HG03060 (cell line): ENCODE data around the gene DUS1L.

Experiments used
- ATAC-seq: cut with Tn5 transposase; IDR thresholded peaks from one replicate; pipeline ENCODE4 v1.9.1; 2021; ENCODE audit warnings: low read depth, moderate number of reproducible peaks; ENCODE audit not compliant: unreplicated experiment

DUS1L gene

DNA sequence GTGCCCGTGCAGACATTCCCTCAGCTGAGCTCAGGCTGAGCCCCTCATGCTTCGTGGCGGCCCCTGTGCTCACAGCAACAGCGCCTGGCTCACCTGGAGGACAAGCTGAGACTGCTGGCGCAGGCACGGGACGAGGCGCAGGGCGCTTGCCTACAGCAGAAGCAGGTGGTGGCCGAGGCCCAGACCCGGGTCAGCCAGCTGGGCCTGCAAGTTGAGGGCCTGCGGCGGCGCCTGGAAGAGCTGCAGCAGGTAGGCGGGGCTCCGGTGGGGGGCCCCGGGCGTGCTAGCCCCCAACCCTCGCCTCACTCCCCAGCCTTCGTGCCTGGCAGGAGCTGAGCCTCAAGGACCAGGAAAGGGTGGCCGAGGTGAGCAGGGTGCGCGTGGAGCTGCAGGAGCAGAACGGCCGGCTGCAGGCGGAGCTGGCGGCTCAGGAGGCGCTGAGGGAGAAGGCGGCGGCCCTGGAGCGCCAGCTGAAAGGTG is 35.6 kb downstream of the DUS1L start:
- ATAC-seq: no peak

DNA sequence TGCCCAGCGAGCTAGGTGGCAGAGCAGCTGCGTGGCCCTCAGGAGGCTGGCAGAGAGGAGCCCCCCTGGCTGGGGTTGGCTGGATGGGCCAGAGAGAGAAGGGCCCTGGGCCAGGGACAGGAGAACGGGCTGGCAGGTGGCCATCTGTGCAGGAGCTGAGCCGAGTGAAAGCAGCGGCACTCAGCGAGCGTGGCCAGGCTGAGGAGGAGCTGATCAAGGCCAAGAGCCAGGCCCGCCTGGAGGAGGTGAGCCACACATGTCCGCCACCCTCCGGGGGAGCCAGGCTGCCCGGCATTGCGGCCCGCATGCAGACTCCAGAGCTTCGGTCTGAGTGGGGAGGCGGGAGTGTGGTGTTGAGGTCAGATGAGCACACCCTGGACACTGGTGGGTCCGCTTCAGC is 36.2 kb downstream of the DUS1L start:
- ATAC-seq: no peak

GRCh38 chr17:82028966-82029365 is 36.6 kb downstream of the DUS1L start:
- ATAC-seq: no peak

GRCh38 chr17:82028246-82028645 is 37.4 kb downstream of the DUS1L start:
- no peak for ATAC-seq

- ATAC-seq: no peak
Measured at GRCh38 chr17:82025401-82026107, 40.0 kb downstream of the DUS1L start.

DNA sequence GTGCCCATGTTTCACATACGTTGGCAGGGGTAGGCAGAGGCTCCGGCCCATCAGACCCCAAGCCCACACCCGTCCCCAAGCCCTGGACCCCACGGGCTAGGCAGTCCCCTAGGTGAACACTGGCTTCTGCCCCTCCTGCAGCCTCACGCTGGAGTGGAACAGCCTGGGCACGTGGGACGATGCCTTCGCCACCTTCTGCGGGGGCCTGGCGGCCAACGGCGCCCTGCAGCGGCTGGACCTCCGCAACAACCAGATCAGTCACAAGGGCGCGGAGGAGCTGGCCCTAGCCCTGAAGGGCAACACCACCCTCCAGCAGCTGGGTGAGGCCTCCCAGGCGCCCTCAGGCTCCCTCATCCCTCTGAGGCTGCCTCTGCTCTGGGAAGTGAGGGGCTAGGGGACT is 40.7 kb downstream of the DUS1L start:
- no peak for ATAC-seq

DNA sequence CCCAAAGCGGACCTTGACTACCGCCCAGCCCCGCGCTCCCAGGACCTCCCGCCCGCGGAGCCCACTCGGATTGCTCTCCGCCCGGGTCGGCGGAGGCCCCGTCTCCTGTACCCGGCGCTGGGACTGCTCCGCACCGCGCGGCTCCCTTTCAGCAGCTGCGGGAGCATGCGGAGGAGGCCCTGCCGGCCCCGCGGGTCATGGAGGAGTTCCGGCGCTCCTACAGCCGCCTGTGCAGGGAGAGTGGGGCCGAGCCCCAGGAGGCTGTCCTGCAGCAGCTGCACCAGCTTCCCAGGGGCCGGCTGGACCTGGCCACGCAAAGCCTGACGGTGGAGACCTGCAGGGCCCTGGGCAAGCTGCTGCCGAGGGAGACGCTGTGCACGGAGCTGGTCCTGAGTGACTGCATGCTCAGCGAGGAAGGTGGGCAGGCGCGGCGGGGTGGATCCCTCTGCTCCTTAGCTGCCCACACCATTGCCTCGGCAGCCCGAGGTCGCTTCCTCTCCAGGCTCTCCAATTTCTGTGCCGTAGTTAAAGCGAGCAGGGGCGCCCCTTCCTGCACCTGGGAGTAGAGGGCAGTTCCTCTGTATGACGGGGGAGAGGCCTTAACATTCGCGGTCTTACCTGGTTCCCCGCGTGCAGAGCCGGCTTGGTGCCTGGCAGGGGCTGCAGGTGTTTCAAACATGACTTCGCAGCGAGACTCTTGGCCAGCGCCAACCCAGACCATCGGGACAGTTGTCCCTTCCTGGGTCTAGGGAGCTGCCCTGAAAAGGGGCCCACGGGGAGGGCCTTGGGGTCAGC is 42.0 kb downstream of the DUS1L start:
- peak; percentile 7 for ATAC-seq

GRCh38 chr17:82022981-82023446 is 42.6 kb downstream of the DUS1L start, which contains the start of gene LRRC45:
Gene LRRC45 (plus strand): TSS chr17:82023305. CDS start chr17:82023644, 339 bp downstream.
- ATAC-seq: peak; percentile 64

GRCh38 chr17:82022310-82022980 is 43.2 kb downstream of the DUS1L start, which contains the start of gene CENPX:
Gene CENPX (minus strand): TSS chr17:82022878. CDS start chr17:82022861, 17 bp downstream.
- no peak for ATAC-seq

- ATAC-seq: no peak
Measured at GRCh38 chr17:82021900-82022309, 43.7 kb downstream of the DUS1L start.

- ATAC-seq: no peak
Measured at GRCh38 chr17:82021107-82021899, 44.3 kb downstream of the DUS1L start.

- no peak for ATAC-seq
Measured at GRCh38 chr17:82020572-82021106, 45.0 kb downstream of the DUS1L start.

- ATAC-seq: no peak
Measured at GRCh38 chr17:82019690-82020571, 45.7 kb downstream of the DUS1L start.

GRCh38 chr17:82018989-82019689 is 46.5 kb downstream of the DUS1L start:
- ATAC-seq: no peak

DNA sequence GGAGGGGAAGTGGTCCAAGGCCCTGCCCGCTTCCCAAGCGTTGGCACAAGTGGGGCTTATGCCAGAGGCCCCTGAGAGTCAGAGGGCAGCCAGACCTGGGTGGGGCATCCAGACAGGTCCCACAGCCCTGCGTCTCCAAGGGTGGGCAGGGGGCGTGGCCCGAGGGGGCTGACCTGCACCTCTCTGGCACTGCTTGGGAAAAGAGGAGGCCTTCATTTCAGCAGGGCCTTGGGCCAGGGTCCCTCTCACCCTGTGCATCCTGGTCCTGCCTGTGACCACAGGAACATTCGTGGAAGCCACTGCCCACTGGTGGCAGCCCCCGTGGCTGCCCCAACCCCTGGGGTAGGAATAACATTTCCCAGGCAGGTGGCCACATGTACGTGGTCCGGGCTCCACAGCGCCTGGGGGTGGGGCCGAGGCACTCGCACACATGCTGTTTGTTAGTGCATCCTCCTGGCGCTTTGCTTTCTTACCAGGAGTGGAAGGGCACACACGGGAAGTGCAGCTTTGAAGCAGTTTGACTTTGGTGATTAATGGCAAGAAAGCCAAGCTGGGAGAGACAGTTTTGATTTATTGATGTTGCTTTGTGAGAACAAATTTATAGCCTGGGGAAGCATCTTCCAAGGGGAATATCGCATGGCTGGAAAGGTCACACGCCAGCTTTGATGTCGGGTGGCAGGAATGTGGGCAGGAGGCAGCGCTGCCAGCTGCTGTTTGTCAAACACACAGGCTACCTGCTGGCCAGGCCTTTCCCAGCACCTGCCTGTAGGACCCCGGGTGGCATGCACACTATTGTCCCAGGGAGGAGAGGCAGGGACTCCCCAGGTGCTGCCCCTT is 47.2 kb downstream of the DUS1L start:
- no peak for ATAC-seq

- ATAC-seq: no peak
Measured at GRCh38 chr17:82017612-82018151, 47.9 kb downstream of the DUS1L start.

DNA sequence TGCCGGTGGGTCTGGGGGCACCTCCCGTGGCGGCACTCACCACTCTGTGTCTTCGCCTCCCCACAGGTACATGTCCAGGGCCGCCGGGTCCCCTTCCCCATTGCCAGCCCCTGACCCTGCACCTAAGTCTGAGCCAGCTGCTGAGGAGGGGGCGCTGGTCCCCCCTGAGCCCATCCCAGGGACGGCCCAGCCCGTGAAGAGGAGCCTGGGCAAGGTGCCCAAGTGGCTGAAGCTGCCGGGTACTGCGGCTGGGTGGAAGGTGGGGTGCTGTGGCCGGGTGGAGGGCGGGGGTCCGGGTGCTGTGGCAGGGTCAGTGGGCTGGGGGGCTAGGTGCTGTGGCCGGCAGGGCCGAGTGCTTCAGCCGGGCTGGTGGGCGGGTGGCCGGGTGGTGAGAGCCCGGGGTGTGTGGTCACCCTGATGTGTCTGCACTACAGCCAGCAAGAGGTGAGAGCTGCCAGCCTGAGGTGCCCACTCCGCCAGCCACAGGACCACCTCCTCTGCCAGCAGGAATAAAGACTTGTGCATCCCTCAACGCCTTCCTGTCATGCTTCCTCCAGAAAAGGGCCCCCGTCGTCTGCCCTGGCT is 48.6 kb downstream of the DUS1L start:
- no peak for ATAC-seq
